NCI-H748 (cell line): ENCODE measurements around the gene ALKBH4.
"Not testable (repeated sequence)": the region's sequence is repeated elsewhere in the genome, so short reads cannot be mapped to it uniquely, and the experiment has no call there.

Source experiments
- DNase-seq: peaks from one replicate; lab custom pipeline; 2025; ENCODE audit not compliant: unreplicated experiment; lab: John Stamatoyannopoulos, UW

The ALKBH4 gene

GRCh38 chr7:102429141-102429899 lies 35.3 kb downstream of the ALKBH4 start:
- no peak for DNase-seq

GRCh38 chr7:102427019-102427405 lies 37.7 kb downstream of the ALKBH4 start:
- DNase-seq, result no peak

GRCh38 chr7:102426268-102427018 lies 38.2 kb downstream of the ALKBH4 start:
- no peak for DNase-seq

- DNase-seq, result no peak
Observed at GRCh38 chr7:102425639-102426267, 38.9 kb downstream of the ALKBH4 start.

GRCh38 chr7:102424787-102425218 lies 39.9 kb downstream of the ALKBH4 start:
- no peak for DNase-seq

- no peak for DNase-seq
Observed at GRCh38 chr7:102424129-102424551, 40.5 kb downstream of the ALKBH4 start.

GRCh38 chr7:102421706-102422240 lies 42.9 kb downstream of the ALKBH4 start:
- DNase-seq, result no peak

GRCh38 chr7:102418592-102418991 lies 46.1 kb downstream of the ALKBH4 start:
- DNase-seq, result no peak

GRCh38 chr7:102417105-102417504 lies 47.6 kb downstream of the ALKBH4 start:
- DNase-seq, result no peak

- no peak for DNase-seq
Observed at GRCh38 chr7:102416406-102416805, 48.3 kb downstream of the ALKBH4 start.

GRCh38 chr7:102415685-102416225 lies 48.9 kb downstream of the ALKBH4 start:
- no peak for DNase-seq

GRCh38 chr7:102413611-102414010 lies 51.1 kb downstream of the ALKBH4 start:
- DNase-seq, result no peak

- DNase-seq, result no peak
Observed at GRCh38 chr7:102413091-102413490, 51.6 kb downstream of the ALKBH4 start.

GRCh38 chr7:102412548-102412947 lies 52.1 kb downstream of the ALKBH4 start:
- no peak for DNase-seq

GRCh38 chr7:102410918-102411317 lies 53.7 kb downstream of the ALKBH4 start:
- no peak for DNase-seq

- no peak for DNase-seq
Observed at GRCh38 chr7:102410123-102410522, 54.5 kb downstream of the ALKBH4 start.

GRCh38 chr7:102409340-102409739 lies 55.3 kb downstream of the ALKBH4 start:
- DNase-seq, result no peak

GRCh38 chr7:102408530-102408929 lies 56.1 kb downstream of the ALKBH4 start:
- DNase-seq, result not testable (repeated sequence)

- no peak for DNase-seq
Observed at GRCh38 chr7:102407910-102408309, 56.8 kb downstream of the ALKBH4 start.
